WI38 (cell line): ENCODE measurements around the gene THRB.

Experiments
- H3K4me3 ChIP-seq: 2 replicates; pipeline ENCODE4 v1.5.1; 2011; ENCODE audit warnings: low read depth, mild to moderate bottlenecking, control low read depth, low read length
- CTCF ChIP-seq: IDR thresholded peaks from 2 replicates; pipeline ENCODE4 v1.5.1; 2012; ENCODE audit warnings: low read depth, mild to moderate bottlenecking, control low read depth, low read length

Gene THRB

GRCh38 chr3:24494618-24495325 is at the start of gene THRB:
TSS of gene THRB (minus strand) at chr3:24494850.
- H3K4me3 ChIP-seq, result peak within 1 kb of the TSS; percentile 44
- TF ChIP-seq CTCF, result no peak

- no peak overlapping the region for H3K4me3 ChIP-seq
- TF ChIP-seq CTCF, result no peak
These were observed 47.3 kb upstream of the THRB start for GRCh38 chr3:24541935-24542334.

GRCh38 chr3:24540821-24541220 is 46.2 kb upstream of the THRB start:
- H3K4me3 ChIP-seq, result no peak overlapping the region
- TF ChIP-seq CTCF, result no peak

- H3K4me3 ChIP-seq, result no peak overlapping the region
- TF ChIP-seq CTCF, result no peak
These were observed 45.0 kb upstream of the THRB start for GRCh38 chr3:24539699-24540098.

GRCh38 chr3:24538891-24539290 is 44.2 kb upstream of the THRB start:
- no peak for TF ChIP-seq CTCF
- no peak overlapping the region for H3K4me3 ChIP-seq

GRCh38 chr3:24533561-24534193 is 39.0 kb upstream of the THRB start:
- TF ChIP-seq CTCF, result no peak
- H3K4me3 ChIP-seq, result no peak overlapping the region

GRCh38 chr3:24530471-24530870 is 35.8 kb upstream of the THRB start:
- no peak for TF ChIP-seq CTCF
- no peak overlapping the region for H3K4me3 ChIP-seq
